Thoracic aorta (tissue), 2 donors: ENCODE data around the gene SIAE. TPM values are rescaled to one million over a fixed set of nuclear protein-coding genes. Genes with fewer than 3 reads are reported as not detected.

Experiments
- ATAC-seq: fragments of 150-250 bp; one replicate; pipeline ENCODE4 v1.8.0; 2017; ENCODE audit warnings: low read depth; ENCODE audit not compliant: insufficient number of reproducible peaks, low FRiP score
- DNase-seq: peaks from one replicate; pipeline ENCODE4 v3.0.0-alpha.2; 2020; ENCODE audit warnings: low spot score
- H3K27ac ChIP-seq, 2 donors: fragments of 200-600 bp; sonication (generic); 1 replicate in 1 of 2; 2 replicates in 1 of 2; pipeline ENCODE4 v1.5.1; 2016; ENCODE audit warnings: mild to moderate bottlenecking in 2 of 2, moderate library complexity in 2 of 2
- H3K27me3 ChIP-seq: fragments of 200-600 bp; sonication (generic); replicated peaks from 2 replicates; pipeline ENCODE4 v1.6.0; 2016; ENCODE audit warnings: mild to moderate bottlenecking; ENCODE audit not compliant: insufficient read depth
- H3K36me3 ChIP-seq: fragments of 200-600 bp; sonication (generic); one replicate; pipeline ENCODE4 v1.5.1; 2016
- H3K4me1 ChIP-seq, 2 donors: fragments of 200-600 bp; sonication (generic); 1 replicate in 1 of 2; 2 replicates in 1 of 2; pipeline versions ENCODE4 v1.5.1 to v1.6.0; 2016; ENCODE audit warnings: low read depth in 2 of 2, mild to moderate bottlenecking in 1 of 2; ENCODE audit not compliant: control insufficient read depth in 1 of 2
- H3K4me3 ChIP-seq: fragments of 200-600 bp; sonication (generic); 2 replicates; pipeline ENCODE4 v1.5.1; 2016; ENCODE audit warnings: mild to moderate bottlenecking
- H3K9me3 ChIP-seq: fragments of 200-600 bp; sonication (generic); 2 replicates; pipeline ENCODE4 v1.5.1; 2016
- total RNA-seq, 2 donors: library from RNA; depleted of rRNA; stranded (reverse); fragments of >200 nt; gene quantifications; one replicate each; pipeline versions ENCODE4 v1.1.0 to v1.2.3, GENCODE V29; 2016
- TF ChIP-seq, protein P1 (sequence below): fragments of 200-600 bp; sonication (generic); IDR thresholded peaks from one replicate; pipeline ENCODE4 v1.5.1; 2019; ENCODE audit warnings: antibody characterized with exemption

The SIAE gene
- total RNA-seq, 2 donors from 2014 or later, result 9.7 to 20.0 TPM

DNA sequence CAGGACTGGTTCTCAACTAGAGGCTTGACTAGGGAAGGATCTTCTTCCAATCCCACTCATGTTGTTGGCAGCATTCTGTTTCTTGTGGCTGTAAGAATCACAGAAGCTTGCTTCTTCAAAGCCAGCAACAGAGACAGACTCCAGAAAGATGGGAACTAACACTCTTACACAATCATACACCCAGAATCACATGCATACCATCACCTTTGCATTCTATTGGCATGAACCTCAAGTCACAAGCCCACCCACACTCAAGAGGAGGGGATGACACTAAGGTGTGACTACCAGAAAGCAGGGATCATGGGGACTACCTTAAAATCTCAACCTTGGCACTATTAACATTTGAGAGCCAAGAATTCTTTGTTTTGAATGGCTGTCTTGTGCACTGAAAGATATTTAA lies 75.9 kb downstream of the SIAE start:
- no peak for ATAC-seq
- no peak overlapping the region for H3K27ac ChIP-seq

DNA sequence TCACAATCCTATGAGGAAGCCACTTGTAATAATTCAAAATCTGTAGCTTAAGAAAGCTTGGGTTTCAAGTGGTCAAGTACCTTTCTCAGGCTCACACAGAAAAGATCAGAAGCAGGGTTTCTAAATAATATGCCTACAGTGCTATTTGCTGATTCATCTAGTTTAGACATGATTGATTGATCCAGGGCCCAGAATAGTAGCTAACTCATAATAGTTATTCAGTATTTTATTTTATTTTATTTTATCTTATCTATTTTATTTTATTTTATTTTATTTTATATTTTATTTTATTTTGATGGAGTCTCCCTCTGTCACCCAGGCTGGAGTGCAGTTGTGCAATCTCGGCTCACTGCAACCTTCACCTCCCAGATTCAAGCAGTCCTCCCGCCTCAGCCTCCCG lies 78.2 kb downstream of the SIAE start:
- Histone ChIP-seq H3K4me1 (no peaks in the 10 kb centered on the region), H3K36me3 (no peaks in the 10 kb centered on the region), H3K4me3 (no peak overlapping the region), H3K9me3 (no peaks in the 10 kb centered on the region), H3K27ac (no peak overlapping the region), H3K27me3 (no peaks in the 10 kb centered on the region)
- ATAC-seq, result no peak
- DNase-seq, result no peak
- TF ChIP-seq, protein P1, sequence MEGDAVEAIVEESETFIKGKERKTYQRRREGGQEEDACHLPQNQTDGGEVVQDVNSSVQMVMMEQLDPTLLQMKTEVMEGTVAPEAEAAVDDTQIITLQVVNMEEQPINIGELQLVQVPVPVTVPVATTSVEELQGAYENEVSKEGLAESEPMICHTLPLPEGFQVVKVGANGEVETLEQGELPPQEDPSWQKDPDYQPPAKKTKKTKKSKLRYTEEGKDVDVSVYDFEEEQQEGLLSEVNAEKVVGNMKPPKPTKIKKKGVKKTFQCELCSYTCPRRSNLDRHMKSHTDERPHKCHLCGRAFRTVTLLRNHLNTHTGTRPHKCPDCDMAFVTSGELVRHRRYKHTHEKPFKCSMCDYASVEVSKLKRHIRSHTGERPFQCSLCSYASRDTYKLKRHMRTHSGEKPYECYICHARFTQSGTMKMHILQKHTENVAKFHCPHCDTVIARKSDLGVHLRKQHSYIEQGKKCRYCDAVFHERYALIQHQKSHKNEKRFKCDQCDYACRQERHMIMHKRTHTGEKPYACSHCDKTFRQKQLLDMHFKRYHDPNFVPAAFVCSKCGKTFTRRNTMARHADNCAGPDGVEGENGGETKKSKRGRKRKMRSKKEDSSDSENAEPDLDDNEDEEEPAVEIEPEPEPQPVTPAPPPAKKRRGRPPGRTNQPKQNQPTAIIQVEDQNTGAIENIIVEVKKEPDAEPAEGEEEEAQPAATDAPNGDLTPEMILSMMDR, result no peak

More for the DNA sequence above, 75.9 kb downstream of the SIAE start:
- no peaks in the 10 kb centered on the region for H3K27me3 ChIP-seq
- H3K4me3 ChIP-seq, result no peak overlapping the region
- H3K4me1 ChIP-seq, result no peaks in the 10 kb centered on the region
- no peaks in the 10 kb centered on the region for H3K36me3 ChIP-seq
- no peak for DNase-seq
- no peaks in the 10 kb centered on the region for H3K9me3 ChIP-seq
- TF ChIP-seq, protein P1, result no peak

DNA sequence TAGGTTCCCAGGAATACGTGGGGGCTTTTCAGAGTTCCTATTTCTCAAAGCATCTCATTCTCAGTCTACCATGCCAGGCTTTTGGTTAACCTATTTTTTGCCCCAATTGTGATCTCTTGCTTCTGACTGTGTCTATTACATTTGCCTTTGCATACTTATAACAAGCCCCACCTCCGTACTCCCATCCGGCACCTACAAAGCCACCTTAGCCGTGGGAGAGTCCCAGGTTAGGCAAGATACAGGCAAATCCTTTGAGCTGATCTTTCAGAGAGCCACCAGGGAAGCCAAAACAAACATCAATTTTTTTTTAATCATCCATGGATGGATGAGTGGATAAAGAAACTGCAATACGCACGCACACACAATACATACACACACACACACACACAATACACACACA lies 80.9 kb downstream of the SIAE start:
- Histone ChIP-seq H3K36me3 (no peaks in the 10 kb centered on the region), H3K4me1 (no peaks in the 10 kb centered on the region), H3K9me3 (no peaks in the 10 kb centered on the region), H3K27me3 (no peaks in the 10 kb centered on the region), H3K4me3 (no peak overlapping the region), H3K27ac (no peak overlapping the region)
- TF ChIP-seq, protein P1, result no peak
- ATAC-seq, result no peak
- DNase-seq, result no peak

DNA sequence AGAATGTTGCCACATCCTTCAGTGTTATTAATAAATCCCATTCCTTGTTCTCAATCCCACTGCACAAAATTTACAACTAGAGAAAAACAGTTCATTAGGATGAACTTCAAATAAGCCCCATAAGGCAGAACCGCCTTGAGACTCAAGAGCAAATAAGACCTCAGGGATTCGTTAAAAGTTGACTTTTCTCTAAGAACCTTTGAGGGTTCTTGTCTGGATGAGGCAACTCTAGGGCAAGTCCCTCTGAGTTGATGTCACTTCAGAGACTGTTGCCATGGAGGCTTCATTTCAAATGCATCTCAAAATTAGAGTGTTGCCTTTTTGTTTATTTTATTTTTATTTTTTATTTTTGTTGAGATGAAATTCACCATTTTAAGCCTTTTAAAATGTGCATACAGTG lies 82.1 kb downstream of the SIAE start:
- no peak for ATAC-seq
- Histone ChIP-seq H3K4me3 (no peak overlapping the region), H3K9me3 (no peaks in the 10 kb centered on the region), H3K4me1 (no peaks in the 10 kb centered on the region), H3K27me3 (no peaks in the 10 kb centered on the region), H3K36me3 (no peaks in the 10 kb centered on the region), H3K27ac (no peak overlapping the region)
- no peak for DNase-seq
- TF ChIP-seq, protein P1, result no peak

DNA sequence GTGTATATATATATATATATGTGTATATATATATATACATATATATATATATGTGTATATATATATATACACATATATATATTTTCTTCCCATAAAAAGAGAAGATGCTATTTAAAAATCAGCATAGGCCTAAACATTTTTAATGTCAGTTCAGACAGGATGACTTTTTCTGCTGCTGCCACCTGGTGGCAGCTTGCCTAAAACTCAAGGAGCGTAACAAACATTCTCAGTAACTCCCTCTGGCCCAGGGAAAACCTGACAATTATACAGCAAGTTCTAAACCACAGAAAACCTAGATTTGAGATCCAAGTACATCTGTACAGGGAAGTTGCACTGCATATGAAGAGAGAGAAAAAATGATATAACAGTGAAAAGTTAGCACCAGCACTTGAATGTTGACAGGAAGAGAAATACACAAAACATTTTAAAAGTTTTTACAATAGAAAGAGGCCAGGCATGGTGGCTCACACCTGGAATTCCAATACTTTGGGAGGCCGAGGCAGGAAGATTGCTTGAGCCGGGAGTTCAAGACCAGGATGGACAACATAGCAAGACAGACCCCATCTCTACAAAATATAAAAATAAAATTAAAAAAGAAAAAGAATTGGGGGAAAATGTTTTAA lies 87.2 kb downstream of the SIAE start:
- ATAC-seq, result no peak
- H3K4me1 ChIP-seq, result no peaks in the 10 kb centered on the region
- DNase-seq, result no peak
- H3K9me3 ChIP-seq, result no peaks in the 10 kb centered on the region
- no peaks in the 10 kb centered on the region for H3K36me3 ChIP-seq
- no peak overlapping the region for H3K27ac ChIP-seq
- no peak overlapping the region for H3K4me3 ChIP-seq
- TF ChIP-seq, protein P1, result peak; percentile 38
- H3K27me3 ChIP-seq, result no peaks in the 10 kb centered on the region
